NCI-H2227 treated with DMSO at 0.1 percent for 48 hours (cell line): ENCODE measurements around the gene SSR4.
"Not testable (repeated sequence)": the region's sequence is repeated elsewhere in the genome, so short reads cannot be mapped to it uniquely, and the experiment has no call there.

Source experiments
- DNase-seq: peaks from one replicate; lab custom pipeline; 2025; lab: John Stamatoyannopoulos, UW

Gene SSR4

GRCh38 chrX:153794018-153794896 is at the start of gene SSR4, which contains the start of gene IDH3G:
SSR4 (plus strand) TSS chrX:153794668; CDS start chrX:153794688, 20 bp downstream.
IDH3G (minus strand) TSS chrX:153794375; CDS start chrX:153794326, 49 bp downstream.
- peak; percentile 94 for DNase-seq

GRCh38 chrX:153745067-153745433 is 49.4 kb upstream of the SSR4 start:
- not testable (repeated sequence) for DNase-seq

- no peak for DNase-seq
Observed at GRCh38 chrX:153746359-153746758, 48.1 kb upstream of the SSR4 start.

- not testable (repeated sequence) for DNase-seq
Observed at GRCh38 chrX:153746991-153747390, 47.5 kb upstream of the SSR4 start.

- DNase-seq = not testable (repeated sequence)
Observed at GRCh38 chrX:153749017-153749416, 45.5 kb upstream of the SSR4 start.

GRCh38 chrX:153750127-153750774 is 44.2 kb upstream of the SSR4 start:
- no peak for DNase-seq

GRCh38 chrX:153755136-153755535 is 39.3 kb upstream of the SSR4 start:
- no peak for DNase-seq

- no peak for DNase-seq
Observed at GRCh38 chrX:153761863-153762262, 32.6 kb upstream of the SSR4 start.

- DNase-seq = no peak
Observed at GRCh38 chrX:153762626-153763173, 31.8 kb upstream of the SSR4 start.

- no peak for DNase-seq
Observed at GRCh38 chrX:153763298-153763932, 31.1 kb upstream of the SSR4 start.

- peak; percentile 42 for DNase-seq
Observed at GRCh38 chrX:153763989-153764755, 30.3 kb upstream of the SSR4 start, which contains the start of gene PLXNB3. PLXNB3 (plus strand) TSS chrX:153764249; CDS start chrX:153765536, 1,287 bp downstream.

GRCh38 chrX:153764786-153765137 is 29.7 kb upstream of the SSR4 start:
- DNase-seq = no peak

GRCh38 chrX:153765138-153766079 is 29.1 kb upstream of the SSR4 start:
- no peak for DNase-seq

GRCh38 chrX:153766098-153766817 is 28.2 kb upstream of the SSR4 start:
- peak; percentile 49 for DNase-seq

- no peak for DNase-seq
Observed at GRCh38 chrX:153766871-153767673, 27.4 kb upstream of the SSR4 start.

GRCh38 chrX:153767674-153768055 is 26.8 kb upstream of the SSR4 start:
- no peak for DNase-seq

GRCh38 chrX:153768311-153769157 is 25.9 kb upstream of the SSR4 start:
- DNase-seq = no peak
